HEK293T (cell line): ENCODE measurements around the gene SYNJ2BP.

ENCODE experiments used
- ARNT ChIP-seq: fragments of 450-650 bp; IDR thresholded peaks from 2 replicates; pipeline ENCODE4 v1.6.1; 2017; ENCODE audit warnings: mild to moderate bottlenecking
- BHLHE40 ChIP-seq: fragments of 450-650 bp; IDR thresholded peaks from 2 replicates; pipeline ENCODE4 v1.6.1; 2016; ENCODE audit warnings: mild to moderate bottlenecking, moderate library complexity, borderline replicate concordance
- ELF4 ChIP-seq: fragments of 450-650 bp; IDR thresholded peaks from 2 replicates; pipeline ENCODE4 v1.6.1; 2017; ENCODE audit warnings: antibody characterized with exemption
- FOXK2 ChIP-seq: fragments of 450-650 bp; IDR thresholded peaks from 2 replicates; pipeline ENCODE4 v1.6.1; 2016; ENCODE audit warnings: mild to moderate bottlenecking
- FOXM1 ChIP-seq: fragments of 450-650 bp; IDR thresholded peaks from 2 replicates; pipeline ENCODE4 v1.6.1; 2017; ENCODE audit warnings: mild to moderate bottlenecking, borderline replicate concordance
- HDGF ChIP-seq: fragments of 450-650 bp; IDR thresholded peaks from 2 replicates; pipeline ENCODE4 v1.6.1; 2017; ENCODE audit warnings: antibody characterized with exemption, borderline replicate concordance
- LEF1 ChIP-seq: fragments of 450-650 bp; IDR thresholded peaks from 2 replicates; pipeline ENCODE4 v1.6.1; 2017; ENCODE audit warnings: mild to moderate bottlenecking, borderline replicate concordance
- SP1 ChIP-seq: fragments of 450-650 bp; IDR thresholded peaks from 2 replicates; pipeline ENCODE4 v1.6.1; 2017
- SUZ12 ChIP-seq: fragments of 450-650 bp; IDR thresholded peaks from 2 replicates; pipeline ENCODE4 v1.6.1; 2016; ENCODE audit warnings: mild to moderate bottlenecking
- TARDBP ChIP-seq: fragments of 450-650 bp; IDR thresholded peaks from 2 replicates; pipeline ENCODE4 v1.6.1; 2016
- ZNF384 ChIP-seq: fragments of 450-650 bp; IDR thresholded peaks from 2 replicates; pipeline ENCODE4 v1.6.1; 2016

- TF ChIP-seq ELF4 (no peak), TARDBP (no peak), HDGF (no peak), FOXK2 (no peak), FOXM1 (no peak), ZNF384 (no peak), LEF1 (no peak), SP1 (no peak), SUZ12 (no peak), BHLHE40 (no peak), ARNT (no peak)
These were observed 19.1 kb downstream of the SYNJ2BP start for GRCh38 chr14:70397746-70398145.
